Measurements from ENCODE around the gene OARD1. TPM values are rescaled to one million over a fixed set of nuclear protein-coding genes. Genes with fewer than 3 reads are reported as not detected.
A peak's percentile ranks its signal among the peaks of the same experiment; 100 is the strongest.

Gene OARD1
- total RNA-seq, 1 donor from 2014 or later: 10.6 TPM

DNA sequence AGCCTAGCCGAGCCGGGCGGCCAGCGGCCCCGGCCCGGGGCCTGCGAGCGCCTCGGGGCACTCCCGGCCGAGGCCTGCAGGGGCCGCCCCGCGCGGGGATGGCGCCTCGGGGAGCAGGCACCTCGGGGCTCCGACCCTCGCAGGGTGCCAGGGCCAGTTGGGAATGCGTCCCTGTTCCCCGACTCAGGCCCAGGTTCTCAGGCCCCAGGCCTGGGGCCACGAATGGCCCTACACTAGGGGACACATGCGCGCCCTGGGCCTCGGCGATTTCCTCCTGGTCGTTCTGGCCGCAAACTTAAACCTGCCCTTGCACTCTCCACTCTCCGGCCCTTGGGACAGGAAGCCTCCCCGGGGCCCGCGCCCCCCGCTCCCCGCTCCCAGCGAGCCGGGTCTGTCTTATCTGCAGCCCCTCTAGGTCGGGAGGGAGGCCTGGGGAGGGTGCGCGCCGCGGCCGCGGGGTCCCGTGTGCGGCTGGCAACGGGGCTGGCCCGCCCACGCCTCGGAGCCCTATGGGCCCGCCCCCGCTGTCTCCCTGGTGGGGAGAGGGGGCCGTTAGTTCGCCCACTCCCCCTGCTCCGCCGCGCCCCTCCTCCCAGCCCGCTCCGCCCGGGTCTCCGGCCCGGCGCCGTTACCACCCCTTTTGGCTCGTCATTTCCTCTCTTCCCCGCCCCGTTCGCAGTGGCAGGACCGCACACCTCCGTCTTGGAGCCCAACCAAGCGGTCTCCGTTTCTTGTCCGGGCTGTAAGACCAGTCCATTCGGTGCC is 1.2 kb upstream of the OARD1 start:
- no peaks in the 10 kb centered on the region for H3K27me3 ChIP-seq (ENCODE audit: insufficient read depth, low read length)
- TF ChIP-seq, protein P1, sequence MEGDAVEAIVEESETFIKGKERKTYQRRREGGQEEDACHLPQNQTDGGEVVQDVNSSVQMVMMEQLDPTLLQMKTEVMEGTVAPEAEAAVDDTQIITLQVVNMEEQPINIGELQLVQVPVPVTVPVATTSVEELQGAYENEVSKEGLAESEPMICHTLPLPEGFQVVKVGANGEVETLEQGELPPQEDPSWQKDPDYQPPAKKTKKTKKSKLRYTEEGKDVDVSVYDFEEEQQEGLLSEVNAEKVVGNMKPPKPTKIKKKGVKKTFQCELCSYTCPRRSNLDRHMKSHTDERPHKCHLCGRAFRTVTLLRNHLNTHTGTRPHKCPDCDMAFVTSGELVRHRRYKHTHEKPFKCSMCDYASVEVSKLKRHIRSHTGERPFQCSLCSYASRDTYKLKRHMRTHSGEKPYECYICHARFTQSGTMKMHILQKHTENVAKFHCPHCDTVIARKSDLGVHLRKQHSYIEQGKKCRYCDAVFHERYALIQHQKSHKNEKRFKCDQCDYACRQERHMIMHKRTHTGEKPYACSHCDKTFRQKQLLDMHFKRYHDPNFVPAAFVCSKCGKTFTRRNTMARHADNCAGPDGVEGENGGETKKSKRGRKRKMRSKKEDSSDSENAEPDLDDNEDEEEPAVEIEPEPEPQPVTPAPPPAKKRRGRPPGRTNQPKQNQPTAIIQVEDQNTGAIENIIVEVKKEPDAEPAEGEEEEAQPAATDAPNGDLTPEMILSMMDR (IDR thresholded peaks at IDR 0.05; ENCODE audit: insufficient read depth, low read depth, low read length): no peak
- TF ChIP-seq EZH2 (IDR thresholded peaks at IDR 0.05; ENCODE audit: insufficient read depth, low read length): no peak
- H3K9ac ChIP-seq (ENCODE audit: low read length): peak overlapping the region; percentile 99
- Mint-ChIP-seq H3K4me1 (ENCODE audit: low read depth, unreplicated experiment) (peaks cover 21% of the 10 kb centered on the region), H3K9me3 (ENCODE audit: unreplicated experiment) (no peaks in the 10 kb centered on the region), H3K27ac (ENCODE audit: unreplicated experiment) (peak overlapping the region; percentile 95), H3K4me3 (ENCODE audit: unreplicated experiment) (peak overlapping the region; percentile 86), H3K27me3 (ENCODE audit: low read depth, unreplicated experiment) (no peaks in the 10 kb centered on the region), H3K36me3 (ENCODE audit: low read depth, unreplicated experiment) (no peaks in the 10 kb centered on the region)
- peaks cover 9% of the 10 kb centered on the region for H3K4me1 ChIP-seq (ENCODE audit: insufficient read depth, low read length)
- peak overlapping the region; percentile 99 for H3K4me2 ChIP-seq (ENCODE audit: low read length)
- peaks cover 6% of the 10 kb centered on the region for H3K36me3 ChIP-seq (ENCODE audit: insufficient read depth, low read length)
- H3K9me3 ChIP-seq (ENCODE audit: insufficient read depth, low read depth, low read length): no peaks in the 10 kb centered on the region
- FAIRE-seq (no peak), DNase-seq (ENCODE audit: low read depth) (peak; percentile 70)
- H3K79me2 ChIP-seq (ENCODE audit: insufficient read depth, low read length): peaks cover 53% of the 10 kb centered on the region
- peaks cover 39% of the 10 kb centered on the region for H4K20me1 ChIP-seq (ENCODE audit: insufficient read depth, low read length)
- H3K4me3 ChIP-seq (ENCODE audit: insufficient read depth, low read depth, low read length): peak overlapping the region; percentile 81
- peak overlapping the region; percentile 67 for H2AFZ ChIP-seq (ENCODE audit: low read depth, low read length)
- H3K27ac ChIP-seq (ENCODE audit: low read depth, low read length): peak overlapping the region; percentile 95

DNA sequence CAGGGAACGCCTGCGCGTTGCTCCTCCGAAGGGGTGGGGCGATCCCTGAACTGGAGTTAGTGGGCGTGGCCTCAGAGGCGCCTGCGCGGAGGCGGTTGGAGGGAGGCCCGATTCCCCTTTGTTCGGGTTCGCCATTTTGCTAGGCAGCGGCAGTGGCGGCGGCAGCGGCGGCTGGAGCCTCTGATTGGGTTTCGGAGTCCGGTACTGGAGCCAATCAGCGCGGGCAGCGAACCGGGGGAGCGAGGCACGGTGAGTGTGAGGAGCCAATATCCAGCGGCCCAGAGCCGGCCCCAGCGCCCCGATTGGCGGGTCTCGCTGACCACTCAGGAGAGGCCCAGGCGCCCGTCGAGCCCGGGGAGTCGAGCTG is 663 bp upstream of the OARD1 start, which contains the start of gene NFYA:
NFYA (plus strand) TSS at position 139 of the 367 bp plus-strand sequence. CDS start 6,116 bp downstream, outside the sequence.
- TF ChIP-seq, protein P1 (IDR thresholded peaks at IDR 0.05; ENCODE audit: insufficient read depth, low read depth, low read length): no peak
- TF ChIP-seq EZH2 (IDR thresholded peaks at IDR 0.05; ENCODE audit: insufficient read depth, low read length): peak; percentile 61
- H3K4me3 ChIP-seq (ENCODE audit: insufficient read depth, low read depth, low read length): peak within 1 kb of the TSS; percentile 90
- H3K4me3 Mint-ChIP-seq (ENCODE audit: unreplicated experiment): peak within 1 kb of the TSS; percentile 92
- H3K4me1 ChIP-seq (ENCODE audit: insufficient read depth, low read length): peaks cover 9% of the 10 kb centered on the region
- H3K4me2 ChIP-seq (ENCODE audit: low read length): peak within 1 kb of the TSS; percentile 99
- H3K36me3 Mint-ChIP-seq (ENCODE audit: low read depth, unreplicated experiment): no peaks in the 10 kb centered on the region
- no peaks in the 10 kb centered on the region for H3K9me3 ChIP-seq (ENCODE audit: insufficient read depth, low read depth, low read length)
- peaks cover 47% of the 10 kb centered on the region for H3K79me2 ChIP-seq (ENCODE audit: insufficient read depth, low read length)
- H3K27ac ChIP-seq (ENCODE audit: low read depth, low read length): peak within 1 kb of the TSS; percentile 95
- peak; percentile 94 for FAIRE-seq
- H4K20me1 ChIP-seq (ENCODE audit: insufficient read depth, low read length): peaks cover 35% of the 10 kb centered on the region
- H3K36me3 ChIP-seq (ENCODE audit: insufficient read depth, low read length): peaks cover 8% of the 10 kb centered on the region
- peak; percentile 98 for DNase-seq (ENCODE audit: low read depth)
- no peaks in the 10 kb centered on the region for H3K27me3 ChIP-seq (ENCODE audit: insufficient read depth, low read length)
- H3K27ac Mint-ChIP-seq (ENCODE audit: unreplicated experiment): peak within 1 kb of the TSS; percentile 95
- H3K4me1 Mint-ChIP-seq (ENCODE audit: low read depth, unreplicated experiment): peaks cover 21% of the 10 kb centered on the region
- H2AFZ ChIP-seq (ENCODE audit: low read depth, low read length): peak within 1 kb of the TSS; percentile 87
- H3K27me3 Mint-ChIP-seq (ENCODE audit: low read depth, unreplicated experiment): no peaks in the 10 kb centered on the region
- H3K9me3 Mint-ChIP-seq (ENCODE audit: unreplicated experiment): no peaks in the 10 kb centered on the region
- peak within 1 kb of the TSS; percentile 99 for H3K9ac ChIP-seq (ENCODE audit: low read length)

DNA sequence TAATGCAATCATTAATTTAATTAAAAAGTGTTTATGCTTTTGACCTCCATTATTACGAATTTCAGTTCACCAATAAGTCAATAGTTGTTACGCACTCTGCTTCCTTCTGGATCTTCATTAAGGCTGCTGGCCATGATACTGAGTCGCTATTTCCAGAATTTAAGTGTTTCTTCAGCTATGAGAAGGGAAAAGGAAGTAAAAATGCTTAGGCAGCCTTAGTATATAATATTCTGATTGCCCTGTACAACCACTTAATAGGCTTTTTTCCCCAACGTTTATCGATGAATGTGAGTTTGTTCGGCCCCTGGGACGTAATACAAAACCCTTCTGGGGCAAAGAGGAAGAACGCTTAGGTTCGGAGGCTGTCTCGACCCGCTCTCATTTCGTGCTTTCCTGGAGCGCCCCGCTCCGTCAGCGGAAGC is 644 bp downstream of the OARD1 start:
- TF ChIP-seq, protein P1 (IDR thresholded peaks at IDR 0.05; ENCODE audit: insufficient read depth, low read depth, low read length): no peak
- no peak for TF ChIP-seq EZH2 (IDR thresholded peaks at IDR 0.05; ENCODE audit: insufficient read depth, low read length)
- peaks cover 7% of the 10 kb centered on the region for H3K36me3 ChIP-seq (ENCODE audit: insufficient read depth, low read length)
- no peaks in the 10 kb centered on the region for H3K9me3 ChIP-seq (ENCODE audit: insufficient read depth, low read depth, low read length)
- FAIRE-seq (no peak), DNase-seq (ENCODE audit: low read depth) (no peak)
- peak overlapping the region; percentile 93 for H3K27ac ChIP-seq (ENCODE audit: low read depth, low read length)
- peak overlapping the region; percentile 99 for H3K4me2 ChIP-seq (ENCODE audit: low read length)
- peak overlapping the region; percentile 92 for H3K4me3 Mint-ChIP-seq (ENCODE audit: unreplicated experiment)
- H3K4me1 ChIP-seq (ENCODE audit: insufficient read depth, low read length): peaks cover 9% of the 10 kb centered on the region
- no peaks in the 10 kb centered on the region for H3K27me3 Mint-ChIP-seq (ENCODE audit: low read depth, unreplicated experiment)
- H3K4me3 ChIP-seq (ENCODE audit: insufficient read depth, low read depth, low read length): peak overlapping the region; percentile 90
- peaks cover 19% of the 10 kb centered on the region for H3K4me1 Mint-ChIP-seq (ENCODE audit: low read depth, unreplicated experiment)
- peak overlapping the region; percentile 87 for H2AFZ ChIP-seq (ENCODE audit: low read depth, low read length)
- H3K27me3 ChIP-seq (ENCODE audit: insufficient read depth, low read length): no peaks in the 10 kb centered on the region
- peak overlapping the region; percentile 99 for H3K9ac ChIP-seq (ENCODE audit: low read length)
- no peaks in the 10 kb centered on the region for H3K36me3 Mint-ChIP-seq (ENCODE audit: low read depth, unreplicated experiment)
- peaks cover 27% of the 10 kb centered on the region for H4K20me1 ChIP-seq (ENCODE audit: insufficient read depth, low read length)
- peak overlapping the region; percentile 93 for H3K27ac Mint-ChIP-seq (ENCODE audit: unreplicated experiment)
- peaks cover 34% of the 10 kb centered on the region for H3K79me2 ChIP-seq (ENCODE audit: insufficient read depth, low read length)
- no peaks in the 10 kb centered on the region for H3K9me3 Mint-ChIP-seq (ENCODE audit: unreplicated experiment)
